ENCODE data around the gene PLD2.

GRCh38 chr17:4768298-4768697, 38.7 kb upstream of the PLD2 start:
- TF ChIP-seq, protein P1, sequence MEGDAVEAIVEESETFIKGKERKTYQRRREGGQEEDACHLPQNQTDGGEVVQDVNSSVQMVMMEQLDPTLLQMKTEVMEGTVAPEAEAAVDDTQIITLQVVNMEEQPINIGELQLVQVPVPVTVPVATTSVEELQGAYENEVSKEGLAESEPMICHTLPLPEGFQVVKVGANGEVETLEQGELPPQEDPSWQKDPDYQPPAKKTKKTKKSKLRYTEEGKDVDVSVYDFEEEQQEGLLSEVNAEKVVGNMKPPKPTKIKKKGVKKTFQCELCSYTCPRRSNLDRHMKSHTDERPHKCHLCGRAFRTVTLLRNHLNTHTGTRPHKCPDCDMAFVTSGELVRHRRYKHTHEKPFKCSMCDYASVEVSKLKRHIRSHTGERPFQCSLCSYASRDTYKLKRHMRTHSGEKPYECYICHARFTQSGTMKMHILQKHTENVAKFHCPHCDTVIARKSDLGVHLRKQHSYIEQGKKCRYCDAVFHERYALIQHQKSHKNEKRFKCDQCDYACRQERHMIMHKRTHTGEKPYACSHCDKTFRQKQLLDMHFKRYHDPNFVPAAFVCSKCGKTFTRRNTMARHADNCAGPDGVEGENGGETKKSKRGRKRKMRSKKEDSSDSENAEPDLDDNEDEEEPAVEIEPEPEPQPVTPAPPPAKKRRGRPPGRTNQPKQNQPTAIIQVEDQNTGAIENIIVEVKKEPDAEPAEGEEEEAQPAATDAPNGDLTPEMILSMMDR (IDR thresholded peaks at IDR 0.05; ENCODE audit: low read depth, low read length, poor library complexity, severe bottlenecking), result no peak
- TF ChIP-seq EZH2phosphoT487 (IDR thresholded peaks at IDR 0.05; ENCODE audit: borderline replicate concordance, low read length), result no peak

Measured in DOHH2 (cell line).